NB4 (cell line): ENCODE results near the gene NOS3.

Experiments used
- DNase-seq: peaks from one replicate; pipeline ENCODE4 v3.0.0; 2010; ENCODE audit warnings: low read depth
- H3K4me3 ChIP-seq: one replicate; pipeline ENCODE4 v1.5.1; 2011; ENCODE audit warnings: mild to moderate bottlenecking, low read depth, low read length, moderate library complexity
- MYC ChIP-seq: IDR thresholded peaks from 2 replicates; pipeline ENCODE4 v1.6.1; 2011; ENCODE audit warnings: low read depth, low read length
- POLR2A ChIP-seq: IDR thresholded peaks from 2 replicates; pipeline ENCODE4 v1.6.1; 2011; ENCODE audit warnings: mild to moderate bottlenecking; ENCODE audit not compliant: insufficient read length; ENCODE audit errors: extremely low read depth
- TF ChIP-seq, protein P1 (sequence below): IDR thresholded peaks from one replicate; pipeline ENCODE4 v1.5.1; 2012; ENCODE audit warnings: low read depth, low read length
- TF ChIP-seq, protein P2 (sequence below): IDR thresholded peaks from 2 replicates; pipeline ENCODE4 v1.6.1; 2011; ENCODE audit warnings: low read depth, low read length

The NOS3 gene

DNA sequence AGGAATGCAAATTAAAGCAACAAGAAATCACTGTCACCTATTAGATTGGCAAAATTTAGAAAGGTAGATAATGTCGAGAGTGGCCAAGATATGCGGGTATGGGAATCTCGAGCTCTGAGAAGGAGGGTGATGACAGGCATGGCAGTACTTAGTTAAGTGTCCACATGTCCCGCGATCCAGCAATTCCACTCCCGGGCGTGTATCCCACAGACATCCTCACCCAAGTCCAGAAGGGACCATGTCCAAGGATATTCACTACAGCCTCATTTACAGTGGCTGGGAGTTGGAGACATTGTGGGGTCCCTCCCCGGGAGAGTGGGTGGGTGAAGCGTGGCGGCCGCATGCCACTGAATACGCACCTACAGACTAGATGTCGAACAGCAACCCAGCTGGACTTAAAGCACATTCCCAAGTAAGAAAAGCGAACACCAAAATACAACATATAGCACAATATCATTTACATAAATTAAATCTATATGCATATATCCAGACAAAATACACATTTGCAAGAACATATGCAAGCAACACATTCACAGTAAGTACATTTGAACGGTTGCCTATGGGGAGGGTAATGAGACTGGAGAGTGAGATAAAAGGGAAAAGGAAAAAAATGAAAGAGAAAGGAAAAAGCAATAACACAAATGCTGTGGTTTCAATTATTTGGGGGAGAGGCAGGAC lies 22.6 kb upstream of the NOS3 start:
- H3K4me3 ChIP-seq = no peak overlapping the region
- TF ChIP-seq, protein P1, sequence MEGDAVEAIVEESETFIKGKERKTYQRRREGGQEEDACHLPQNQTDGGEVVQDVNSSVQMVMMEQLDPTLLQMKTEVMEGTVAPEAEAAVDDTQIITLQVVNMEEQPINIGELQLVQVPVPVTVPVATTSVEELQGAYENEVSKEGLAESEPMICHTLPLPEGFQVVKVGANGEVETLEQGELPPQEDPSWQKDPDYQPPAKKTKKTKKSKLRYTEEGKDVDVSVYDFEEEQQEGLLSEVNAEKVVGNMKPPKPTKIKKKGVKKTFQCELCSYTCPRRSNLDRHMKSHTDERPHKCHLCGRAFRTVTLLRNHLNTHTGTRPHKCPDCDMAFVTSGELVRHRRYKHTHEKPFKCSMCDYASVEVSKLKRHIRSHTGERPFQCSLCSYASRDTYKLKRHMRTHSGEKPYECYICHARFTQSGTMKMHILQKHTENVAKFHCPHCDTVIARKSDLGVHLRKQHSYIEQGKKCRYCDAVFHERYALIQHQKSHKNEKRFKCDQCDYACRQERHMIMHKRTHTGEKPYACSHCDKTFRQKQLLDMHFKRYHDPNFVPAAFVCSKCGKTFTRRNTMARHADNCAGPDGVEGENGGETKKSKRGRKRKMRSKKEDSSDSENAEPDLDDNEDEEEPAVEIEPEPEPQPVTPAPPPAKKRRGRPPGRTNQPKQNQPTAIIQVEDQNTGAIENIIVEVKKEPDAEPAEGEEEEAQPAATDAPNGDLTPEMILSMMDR = no peak
- TF ChIP-seq, protein P2, sequence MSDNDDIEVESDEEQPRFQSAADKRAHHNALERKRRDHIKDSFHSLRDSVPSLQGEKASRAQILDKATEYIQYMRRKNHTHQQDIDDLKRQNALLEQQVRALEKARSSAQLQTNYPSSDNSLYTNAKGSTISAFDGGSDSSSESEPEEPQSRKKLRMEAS = no peak
- TF ChIP-seq POLR2A = no peak
- DNase-seq = no peak

DNA sequence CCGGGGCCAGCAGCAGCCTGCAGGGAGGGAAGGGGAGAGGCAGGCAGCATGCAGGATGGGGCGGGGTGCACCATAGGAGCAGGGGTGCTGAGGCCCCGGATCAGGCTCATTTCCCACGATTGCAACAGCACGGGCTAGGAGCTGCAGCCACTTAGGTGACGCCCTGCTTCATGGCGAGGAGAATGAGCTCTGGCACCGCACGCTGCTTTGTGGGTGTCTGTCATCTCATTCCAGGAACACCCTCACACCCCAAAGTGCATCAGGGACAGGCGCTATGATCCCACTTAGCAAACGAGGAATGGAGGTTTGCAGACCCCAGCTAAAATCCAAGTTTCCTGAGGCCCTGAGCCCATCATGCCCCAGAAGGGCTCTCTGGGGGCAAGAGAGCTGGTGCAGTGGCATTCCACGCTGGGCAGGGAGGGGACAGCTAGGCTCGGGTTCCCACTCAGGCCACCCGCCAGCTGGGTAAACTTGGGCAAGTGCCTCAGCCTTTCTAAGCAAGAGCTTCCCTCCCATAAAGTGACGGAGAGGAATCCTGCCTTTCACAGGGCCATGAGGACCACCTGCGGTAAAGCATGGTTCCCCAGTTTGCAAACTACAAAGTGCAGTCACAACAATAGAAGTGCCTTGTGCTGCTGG lies 22.0 kb upstream of the NOS3 start:
- H3K4me3 ChIP-seq = no peak overlapping the region
- DNase-seq = peak; percentile 58
- no peak for TF ChIP-seq MYC
- TF ChIP-seq, protein P1 = no peak
- TF ChIP-seq, protein P2 = no peak
- no peak for TF ChIP-seq POLR2A

DNA sequence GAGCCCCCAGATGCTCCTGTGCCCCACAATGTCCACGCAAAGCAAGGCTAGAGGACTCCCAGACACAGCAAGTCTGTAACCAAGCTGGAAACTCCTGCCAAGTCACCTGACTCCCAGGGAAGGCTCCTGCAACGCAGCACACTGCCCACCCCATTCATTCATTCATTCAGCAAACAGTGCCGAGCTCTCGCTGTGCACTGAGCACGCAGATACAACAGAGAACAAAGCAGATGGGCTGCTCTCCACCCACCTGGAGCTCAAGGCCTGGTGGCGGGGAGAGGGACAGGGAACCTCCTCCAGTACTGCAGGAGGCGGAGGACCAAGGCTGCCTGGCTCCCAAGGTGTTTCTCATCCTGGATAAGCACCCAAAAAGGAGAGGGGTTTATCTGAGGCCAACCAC lies 21.3 kb upstream of the NOS3 start:
- H3K4me3 ChIP-seq = no peak overlapping the region
- TF ChIP-seq MYC (no peak), POLR2A (no peak)
- TF ChIP-seq, protein P1 = no peak
- TF ChIP-seq, protein P2 = no peak
- DNase-seq = no peak

DNA sequence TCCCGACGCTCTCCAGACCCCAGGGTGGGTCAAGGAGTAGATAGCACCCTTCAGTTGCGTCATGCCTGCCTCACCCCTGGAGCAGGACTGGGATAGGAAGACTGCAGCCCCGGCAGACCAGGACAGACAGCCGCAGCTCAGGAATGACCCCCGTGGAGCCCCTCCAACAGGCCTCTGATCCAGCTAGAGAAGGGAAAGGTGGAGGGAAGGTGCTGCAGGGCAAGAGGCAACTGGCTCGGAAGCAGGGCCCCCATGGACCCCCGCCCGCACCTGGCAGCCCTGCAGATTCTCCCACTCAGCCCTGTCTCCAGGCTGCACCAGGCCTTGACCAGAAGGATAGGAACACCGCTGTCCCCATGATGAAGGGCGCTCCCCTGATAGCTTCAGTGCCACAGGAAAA lies 20.4 kb upstream of the NOS3 start:
- no peak for DNase-seq
- TF ChIP-seq, protein P1 = no peak
- TF ChIP-seq MYC = no peak
- TF ChIP-seq, protein P2 = no peak
- TF ChIP-seq POLR2A = no peak

DNA sequence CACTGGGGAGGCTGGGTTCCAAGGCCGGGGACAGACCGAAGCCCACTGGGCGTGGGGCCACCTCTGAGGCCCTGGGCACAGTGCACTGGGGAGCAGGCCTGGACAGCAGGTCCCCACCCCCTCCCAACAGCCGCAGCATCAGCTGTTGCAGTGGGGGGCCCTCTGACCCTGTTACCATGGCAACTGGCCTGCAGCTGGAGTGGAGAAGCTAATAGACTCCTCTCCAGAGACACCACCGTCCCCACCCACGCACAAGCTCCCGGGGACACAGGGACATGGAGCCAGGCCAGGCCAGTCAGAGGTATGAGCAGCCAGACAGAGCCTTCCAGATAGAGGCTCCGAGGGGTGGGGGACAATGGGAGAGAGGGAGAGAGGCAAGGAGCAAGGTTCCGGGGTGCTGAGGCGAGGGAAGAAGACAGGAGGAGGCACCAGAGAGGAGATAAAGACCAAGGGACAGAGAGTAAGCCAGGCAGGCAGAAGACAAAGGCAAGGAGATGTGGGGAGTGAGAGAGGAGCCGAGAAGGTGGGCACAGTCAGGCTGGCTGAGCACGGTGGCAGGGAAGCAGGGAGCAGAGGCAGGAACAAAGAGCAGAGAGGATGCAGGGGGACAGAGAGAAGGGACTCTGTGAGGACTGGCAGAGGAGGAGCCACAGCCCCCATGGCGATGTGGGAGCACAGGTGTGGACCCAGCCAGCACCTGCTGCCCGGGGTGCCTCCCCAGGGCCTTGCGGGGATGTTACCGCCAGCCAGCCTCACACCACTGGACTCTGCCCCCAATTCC lies 19.4 kb upstream of the NOS3 start:
- no peak for DNase-seq
- TF ChIP-seq POLR2A = no peak
- TF ChIP-seq, protein P2 = no peak
- TF ChIP-seq, protein P1 = no peak
- no peak for TF ChIP-seq MYC
- H3K4me3 ChIP-seq = no peak overlapping the region

More for the DNA sequence above, 20.4 kb upstream of the NOS3 start:
- no peak overlapping the region for H3K4me3 ChIP-seq
